Measurements from ENCODE around the gene SENP8. TPM values are rescaled to one million over a fixed set of nuclear protein-coding genes. Genes with fewer than 3 reads are reported as not detected.
"Not testable (repeated sequence)": the region's sequence is repeated elsewhere in the genome, so short reads cannot be mapped to it uniquely, and the experiment has no call there.

Gene SENP8
- total and polyA plus RNA-seq, 3 experiments from 2014 or later: 0.83 to 3.0 (median 2.7) TPM

- no peak overlapping the region for H3K27ac ChIP-seq (ENCODE audit: low read depth, low read length)
- H3K4me1 ChIP-seq (ENCODE audit: insufficient read depth, low read length): no peaks in the 10 kb centered on the region
- Mint-ChIP-seq H3K27ac (no peak overlapping the region), H3K9me3 (no peaks in the 10 kb centered on the region), H3K36me3 (no peaks in the 10 kb centered on the region), H3K4me1 (peaks cover 2 to 7% (median 7%) of the 10 kb centered on the region in 3 donors), H3K4me3 (no peak overlapping the region), H3K27me3 (peaks cover 5 to 11% of the 10 kb centered on the region in 2 donors)
- no peak for DNase-seq
- ChIA-PET CTCF (no interaction called here), POLR2A (no interaction called here)
- no peak overlapping the region for H3K4me3 ChIP-seq (ENCODE audit: low read length)
- H3K9me3 ChIP-seq (ENCODE audit: low read length): no peaks in the 10 kb centered on the region
- no peaks in the 10 kb centered on the region for H3K36me3 ChIP-seq (ENCODE audit: insufficient read depth, low read length)
- no peaks in the 10 kb centered on the region for H3K27me3 ChIP-seq (ENCODE audit: insufficient read depth, low read length, poor library complexity, severe bottlenecking)
These were observed 51.9 kb downstream of the SENP8 start for GRCh38 chr15:72169921-72170611.

- Mint-ChIP-seq H3K27ac (peak overlapping the region in 1 of 8 donors; percentile 12), H3K9me3 (no peaks in the 10 kb centered on the region), H3K4me3 (no peak overlapping the region), H3K4me1 (peaks cover 2 to 7% (median 7%) of the 10 kb centered on the region in 3 donors), H3K27me3 (peaks cover 8 to 17% of the 10 kb centered on the region in 2 donors), H3K36me3 (no peaks in the 10 kb centered on the region)
- H3K4me1 ChIP-seq (ENCODE audit: insufficient read depth, low read length): no peaks in the 10 kb centered on the region
- H3K36me3 ChIP-seq (ENCODE audit: insufficient read depth, low read length): no peaks in the 10 kb centered on the region
- H3K27me3 ChIP-seq (ENCODE audit: insufficient read depth, low read length, poor library complexity, severe bottlenecking): no peaks in the 10 kb centered on the region
- ChIA-PET POLR2A (no interaction called here), CTCF (no interaction called here)
- no peak for DNase-seq
- H3K27ac ChIP-seq (ENCODE audit: low read depth, low read length): no peak overlapping the region
- no peak overlapping the region for H3K4me3 ChIP-seq (ENCODE audit: low read length)
- H3K9me3 ChIP-seq (ENCODE audit: low read length): no peaks in the 10 kb centered on the region
These were observed 52.5 kb downstream of the SENP8 start for GRCh38 chr15:72170691-72171090.

GRCh38 chr15:72171978-72172377 lies 53.8 kb downstream of the SENP8 start:
- CTCF ChIA-PET: interaction anchor here (2.2 kb wide), 1 partner anchor 16 kb away, joined by 6 read pairs; no protein-coding TSS in a partner anchor
- H3K36me3 Mint-ChIP-seq; POLR2A ChIA-PET; H3K4me3 Mint-ChIP-seq; H3K27ac ChIP-seq (ENCODE audit: low read depth, low read length); H3K4me1 ChIP-seq (ENCODE audit: insufficient read depth, low read length); H3K9me3 ChIP-seq (ENCODE audit: low read length); DNase-seq; H3K27ac Mint-ChIP-seq; H3K9me3 Mint-ChIP-seq; H3K36me3 ChIP-seq (ENCODE audit: insufficient read depth, low read length); H3K4me1 Mint-ChIP-seq; H3K4me3 ChIP-seq (ENCODE audit: low read length); H3K27me3 ChIP-seq (ENCODE audit: insufficient read depth, low read length, poor library complexity, severe bottlenecking): not testable (repeated sequence)
- H3K27me3 Mint-ChIP-seq: peaks cover 8 to 18% of the 10 kb centered on the region in 2 donors

- H3K36me3 ChIP-seq (ENCODE audit: insufficient read depth, low read length): no peaks in the 10 kb centered on the region
- ChIA-PET POLR2A (no interaction called here), CTCF (interaction anchor here (2.2 kb wide), 1 partner anchor 17 kb away, joined by 6 read pairs; no protein-coding TSS in a partner anchor)
- no peak overlapping the region for H3K4me3 ChIP-seq (ENCODE audit: low read length)
- no peak for DNase-seq
- Mint-ChIP-seq H3K4me3 (no peak overlapping the region), H3K9me3 (no peaks in the 10 kb centered on the region), H3K27me3 (peaks cover 8 to 18% of the 10 kb centered on the region in 2 donors), H3K36me3 (no peaks in the 10 kb centered on the region), H3K27ac (no peak overlapping the region), H3K4me1 (peaks cover 2 to 7% (median 7%) of the 10 kb centered on the region in 3 donors)
- no peaks in the 10 kb centered on the region for H3K27me3 ChIP-seq (ENCODE audit: insufficient read depth, low read length, poor library complexity, severe bottlenecking)
- H3K9me3 ChIP-seq (ENCODE audit: low read length): no peaks in the 10 kb centered on the region
- no peak overlapping the region for H3K27ac ChIP-seq (ENCODE audit: low read depth, low read length)
- no peaks in the 10 kb centered on the region for H3K4me1 ChIP-seq (ENCODE audit: insufficient read depth, low read length)
These were observed 54.6 kb downstream of the SENP8 start for GRCh38 chr15:72172796-72173195.

- Mint-ChIP-seq H3K9me3 (no peaks in the 10 kb centered on the region), H3K36me3 (no peaks in the 10 kb centered on the region), H3K4me1 (peaks cover 1 to 2% (median 2%) of the 10 kb centered on the region in 3 donors), H3K4me3 (no peak overlapping the region), H3K27me3 (peaks cover 5 to 18% of the 10 kb centered on the region in 2 donors), H3K27ac (peak overlapping the region in 1 of 8 donors; percentile 17)
- DNase-seq: no peak
- Histone ChIP-seq H3K4me3 (ENCODE audit: low read length) (no peak overlapping the region), H3K4me1 (ENCODE audit: insufficient read depth, low read length) (no peaks in the 10 kb centered on the region), H3K27ac (ENCODE audit: low read depth, low read length) (no peak overlapping the region), H3K36me3 (ENCODE audit: insufficient read depth, low read length) (no peaks in the 10 kb centered on the region), H3K9me3 (ENCODE audit: low read length) (no peaks in the 10 kb centered on the region), H3K27me3 (ENCODE audit: insufficient read depth, low read length, poor library complexity, severe bottlenecking) (no peaks in the 10 kb centered on the region)
- ChIA-PET POLR2A (no interaction called here), CTCF (interaction anchor here (2.2 kb wide), 1 partner anchor 17 kb away, joined by 6 read pairs; no protein-coding TSS in a partner anchor)
These were observed 55.2 kb downstream of the SENP8 start for GRCh38 chr15:72173401-72173800.

- Mint-ChIP-seq H3K9me3 (no peaks in the 10 kb centered on the region), H3K27me3 (peaks cover 5 to 18% of the 10 kb centered on the region in 2 donors), H3K36me3 (no peaks in the 10 kb centered on the region), H3K4me1 (no peaks in the 10 kb centered on the region), H3K4me3 (no peak overlapping the region), H3K27ac (no peak overlapping the region)
- no peaks in the 10 kb centered on the region for H3K4me1 ChIP-seq (ENCODE audit: insufficient read depth, low read length)
- ChIA-PET POLR2A (no interaction called here), CTCF (interaction anchor here (2.2 kb wide), 1 partner anchor 18 kb away, joined by 6 read pairs; no protein-coding TSS in a partner anchor)
- no peak for DNase-seq
- no peak overlapping the region for H3K4me3 ChIP-seq (ENCODE audit: low read length)
- no peaks in the 10 kb centered on the region for H3K27me3 ChIP-seq (ENCODE audit: insufficient read depth, low read length, poor library complexity, severe bottlenecking)
- H3K27ac ChIP-seq (ENCODE audit: low read depth, low read length): no peak overlapping the region
- no peaks in the 10 kb centered on the region for H3K9me3 ChIP-seq (ENCODE audit: low read length)
- no peaks in the 10 kb centered on the region for H3K36me3 ChIP-seq (ENCODE audit: insufficient read depth, low read length)
These were observed 55.8 kb downstream of the SENP8 start for GRCh38 chr15:72173864-72174550.

- Mint-ChIP-seq H3K36me3 (no peaks in the 10 kb centered on the region), H3K4me3 (no peak overlapping the region), H3K27me3 (peaks cover 5 to 19% of the 10 kb centered on the region in 2 donors), H3K27ac (peak overlapping the region in 1 of 8 donors; percentile 88), H3K9me3 (no peaks in the 10 kb centered on the region), H3K4me1 (no peaks in the 10 kb centered on the region)
- Histone ChIP-seq H3K36me3 (ENCODE audit: insufficient read depth, low read length) (no peaks in the 10 kb centered on the region), H3K4me3 (ENCODE audit: low read length) (no peak overlapping the region), H3K27me3 (ENCODE audit: insufficient read depth, low read length, poor library complexity, severe bottlenecking) (no peaks in the 10 kb centered on the region), H3K27ac (ENCODE audit: low read depth, low read length) (no peak overlapping the region), H3K4me1 (ENCODE audit: insufficient read depth, low read length) (no peaks in the 10 kb centered on the region), H3K9me3 (ENCODE audit: low read length) (no peaks in the 10 kb centered on the region)
- ChIA-PET POLR2A (no interaction called here), CTCF (no interaction called here)
- DNase-seq: no peak
These were observed 56.5 kb downstream of the SENP8 start for GRCh38 chr15:72174551-72175165.

Data from CD8-positive, alpha-beta memory T cell (primary cell).